Dedifferentiated amniotic fluid mesenchymal stem cell (primary cell): Measurements from ENCODE around the gene ARHGAP8.
"Not testable (repeated sequence)": the region's sequence is repeated elsewhere in the genome, so short reads cannot be mapped to it uniquely, and the experiment has no call there.

ENCODE experiments used
- DNase-seq: peaks from one replicate; pipeline ENCODE4 v3.0.0-alpha.2; 2016; ENCODE audit errors: extremely low spot score

The ARHGAP8 gene

DNA sequence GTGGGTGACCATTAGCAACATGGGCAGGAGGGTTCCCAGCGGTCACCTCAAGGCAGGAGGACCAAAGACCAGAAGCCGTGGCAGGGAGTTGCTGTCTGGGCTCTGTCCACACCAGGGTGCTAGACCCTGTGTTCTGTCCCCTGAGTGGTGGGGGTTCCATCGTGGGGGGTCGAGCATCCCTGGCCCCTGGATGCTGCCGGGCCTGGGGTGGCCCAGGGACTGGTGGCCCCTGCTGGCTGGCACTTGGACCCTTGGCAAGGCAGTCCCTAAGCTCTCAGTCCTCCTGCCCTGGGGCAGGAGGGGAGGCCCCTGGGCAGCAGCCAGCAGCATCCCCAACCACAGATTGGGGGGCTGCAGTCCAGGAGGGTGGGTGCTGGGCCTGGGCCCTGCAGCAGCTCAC lies 13.4 kb upstream of the ARHGAP8 start:
- no peak for DNase-seq

GRCh38 chr22:44739666-44740065 lies 12.7 kb upstream of the ARHGAP8 start:
- DNase-seq, result not testable (repeated sequence)

GRCh38 chr22:44740307-44740706 lies 12.1 kb upstream of the ARHGAP8 start:
- no peak for DNase-seq

GRCh38 chr22:44741929-44742328 lies 10.4 kb upstream of the ARHGAP8 start:
- DNase-seq, result no peak

DNA sequence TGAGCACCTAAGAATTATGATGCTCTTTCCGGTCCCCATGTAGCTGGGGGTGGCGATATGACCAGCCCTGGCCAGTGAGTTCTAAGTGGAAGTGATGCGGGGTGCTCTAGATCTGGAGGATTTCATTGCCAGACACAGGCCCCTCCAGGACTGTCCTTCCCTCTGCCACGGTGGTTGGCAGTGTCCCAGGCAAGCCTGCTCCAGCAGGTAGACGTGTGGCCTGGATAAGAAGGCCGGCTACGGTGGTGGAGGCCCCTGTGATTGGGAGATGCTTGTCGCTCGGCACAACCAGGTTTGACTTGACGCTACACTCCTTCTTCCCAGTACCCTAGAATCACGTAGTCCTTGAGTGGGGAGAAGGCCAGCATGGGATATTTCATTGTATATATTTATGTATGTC lies 9.1 kb upstream of the ARHGAP8 start:
- DNase-seq, result no peak

DNA sequence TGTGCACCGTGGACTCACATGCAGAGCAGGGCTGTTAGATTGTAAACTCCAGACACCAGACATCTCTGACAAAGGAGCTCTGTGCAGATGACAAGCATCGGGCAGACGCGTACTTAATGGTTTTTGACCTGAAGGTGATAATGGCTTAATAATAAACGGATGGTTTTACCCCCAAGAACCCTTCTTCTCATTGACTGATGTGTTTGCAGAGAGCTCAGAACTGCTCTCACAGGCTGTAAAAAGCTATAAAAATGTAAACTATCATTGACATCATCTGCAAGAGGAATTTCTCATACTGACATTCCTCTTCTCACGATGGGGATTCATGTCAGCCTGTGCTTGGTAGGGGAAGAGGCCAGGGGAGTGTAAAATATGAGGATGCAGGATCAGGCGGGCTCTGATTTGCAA lies 8.6 kb upstream of the ARHGAP8 start:
- no peak for DNase-seq

DNA sequence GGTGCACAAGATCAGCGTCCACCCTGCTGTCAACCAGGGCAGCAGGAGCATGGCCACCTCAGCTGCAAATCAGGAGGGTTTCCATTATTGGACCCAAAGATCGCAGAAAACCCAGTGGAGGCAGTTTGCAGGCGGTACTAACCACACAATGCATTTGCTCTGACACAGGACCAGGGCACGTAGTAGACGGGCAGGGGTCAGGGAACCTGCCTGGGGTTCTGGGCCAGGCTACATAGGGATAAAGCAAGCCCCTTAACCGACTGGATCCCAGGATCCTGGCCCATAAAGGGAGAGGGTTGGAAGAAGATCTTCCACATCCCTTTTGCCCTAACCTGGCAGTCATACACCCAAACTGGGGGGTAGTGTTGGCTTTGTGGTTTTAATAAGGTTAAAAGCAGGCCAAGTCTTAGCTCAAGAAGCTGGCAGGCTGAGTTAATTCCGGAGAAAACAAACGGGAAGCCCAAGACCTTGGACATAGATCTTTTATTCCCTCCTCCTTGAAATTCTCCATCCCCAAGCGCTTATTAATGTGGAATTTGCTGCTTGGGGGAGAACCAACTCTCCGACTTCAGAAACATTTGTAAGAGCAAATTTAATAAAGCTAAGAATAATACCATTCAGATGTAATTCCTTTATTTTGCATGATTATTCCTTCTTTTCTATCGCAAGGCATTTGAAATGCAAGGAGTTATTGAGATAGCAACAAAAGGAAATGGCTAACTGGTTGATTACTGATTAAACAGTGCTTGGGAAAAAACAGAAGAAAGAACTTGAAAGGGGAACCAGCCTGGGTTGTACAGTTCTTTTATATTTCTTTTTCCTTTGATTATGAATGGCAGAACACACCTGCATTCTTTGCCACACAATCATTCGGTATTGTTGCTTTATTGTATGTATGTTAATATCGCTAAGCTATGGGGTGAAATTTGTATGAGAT lies 6.3 kb upstream of the ARHGAP8 start:
- DNase-seq, result no peak

DNA sequence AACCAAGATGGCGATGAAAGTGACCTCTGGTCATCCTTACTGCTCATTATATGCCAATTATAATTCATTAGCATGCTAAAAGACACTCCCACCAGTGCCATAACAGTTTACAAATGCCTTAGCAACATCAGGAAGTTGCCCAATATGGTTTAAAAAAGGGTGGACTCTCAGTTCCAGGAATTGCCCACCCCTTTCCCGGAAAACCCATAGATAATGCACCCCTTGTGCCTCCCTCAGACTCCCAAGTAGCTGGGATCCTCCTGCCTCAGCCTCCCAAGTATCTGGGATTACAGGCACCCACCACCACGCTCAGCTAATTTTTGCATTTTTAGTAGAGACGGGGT lies 4.6 kb upstream of the ARHGAP8 start:
- not testable (repeated sequence) for DNase-seq

GRCh38 chr22:44748524-44748923 lies 3.9 kb upstream of the ARHGAP8 start:
- no peak for DNase-seq

DNA sequence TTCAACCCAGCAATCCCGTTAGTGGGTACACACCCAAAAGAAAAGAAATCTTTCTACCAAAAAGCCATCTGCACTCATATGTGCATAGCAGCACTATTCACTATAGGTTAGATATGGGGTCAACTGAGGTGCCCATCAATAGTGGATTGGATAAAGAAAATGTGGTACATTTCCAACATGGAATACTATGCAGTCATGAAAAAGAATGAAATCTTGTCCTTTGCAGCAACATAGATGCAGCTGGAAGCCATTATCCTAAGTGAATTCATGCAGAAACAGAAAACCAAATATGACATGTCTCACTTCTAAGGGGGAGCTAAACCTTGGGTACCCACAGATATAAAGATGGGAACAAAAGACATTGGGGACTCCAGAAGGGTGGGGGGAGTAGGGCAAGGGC lies 1.9 kb upstream of the ARHGAP8 start:
- no peak for DNase-seq

DNA sequence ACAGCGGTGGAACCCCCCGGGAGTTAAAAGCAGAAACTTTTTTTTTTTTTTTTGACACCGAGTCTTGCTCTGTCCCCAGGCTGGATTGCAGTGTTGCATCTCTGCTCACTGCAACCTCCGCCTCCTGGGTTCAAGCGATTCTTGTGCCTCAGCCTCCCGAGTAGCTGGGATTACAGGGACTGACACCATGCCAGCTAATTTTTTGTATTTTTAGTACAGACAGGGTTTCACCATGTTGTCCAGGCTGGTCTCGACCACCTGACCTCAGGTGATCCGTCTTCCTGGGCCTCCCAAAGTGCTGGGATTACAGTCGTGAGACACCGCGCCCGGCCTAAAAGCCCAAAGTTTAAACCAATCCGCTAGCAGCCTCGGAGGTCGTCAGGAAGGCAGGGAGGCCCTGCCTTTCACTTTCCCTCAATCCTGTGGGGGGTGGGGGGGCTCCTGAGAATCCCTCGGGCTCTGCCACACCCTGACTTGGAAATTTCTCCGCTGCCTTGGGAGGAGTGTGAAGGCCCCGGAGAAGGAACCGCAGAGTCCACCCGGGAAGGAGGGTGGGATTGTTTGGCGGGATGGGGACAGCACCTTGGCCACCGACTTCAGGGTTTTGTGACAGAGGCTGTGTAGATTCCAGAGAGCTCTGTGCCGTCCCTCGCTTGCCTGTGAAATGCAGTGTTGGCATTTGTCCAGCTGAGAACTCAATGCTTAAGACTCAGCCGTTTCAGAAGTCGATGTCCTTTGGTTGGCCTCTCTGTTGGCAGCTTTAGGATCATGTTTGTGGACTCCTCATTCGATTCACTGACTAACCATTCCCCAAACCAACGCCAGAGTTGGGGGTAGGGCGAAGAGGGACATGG lies 1.0 kb downstream of the ARHGAP8 start:
- peak; percentile 18 for DNase-seq

DNA sequence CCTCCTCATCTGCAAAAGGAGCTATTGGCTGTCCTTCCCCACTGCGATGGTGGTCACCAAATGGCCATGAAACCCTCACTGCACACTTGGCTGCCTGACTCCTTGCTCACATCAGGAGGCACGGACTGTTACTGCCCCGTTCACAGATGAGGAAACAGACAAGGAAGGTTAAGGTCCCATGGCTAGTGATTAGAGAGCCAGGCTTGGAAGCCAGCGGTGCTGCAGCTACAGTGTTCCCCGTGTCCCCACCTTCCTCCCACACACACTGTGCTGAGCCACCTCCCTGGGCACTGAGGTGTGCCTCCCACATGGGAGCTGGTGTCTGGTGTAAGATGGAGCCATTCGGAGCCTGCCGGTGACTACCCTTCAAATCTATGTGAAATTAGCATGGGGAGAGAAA lies 2.6 kb downstream of the ARHGAP8 start:
- no peak for DNase-seq

GRCh38 chr22:44755417-44755816 lies 3.0 kb downstream of the ARHGAP8 start:
- DNase-seq, result no peak

GRCh38 chr22:44755956-44756361 lies 3.6 kb downstream of the ARHGAP8 start:
- no peak for DNase-seq

DNA sequence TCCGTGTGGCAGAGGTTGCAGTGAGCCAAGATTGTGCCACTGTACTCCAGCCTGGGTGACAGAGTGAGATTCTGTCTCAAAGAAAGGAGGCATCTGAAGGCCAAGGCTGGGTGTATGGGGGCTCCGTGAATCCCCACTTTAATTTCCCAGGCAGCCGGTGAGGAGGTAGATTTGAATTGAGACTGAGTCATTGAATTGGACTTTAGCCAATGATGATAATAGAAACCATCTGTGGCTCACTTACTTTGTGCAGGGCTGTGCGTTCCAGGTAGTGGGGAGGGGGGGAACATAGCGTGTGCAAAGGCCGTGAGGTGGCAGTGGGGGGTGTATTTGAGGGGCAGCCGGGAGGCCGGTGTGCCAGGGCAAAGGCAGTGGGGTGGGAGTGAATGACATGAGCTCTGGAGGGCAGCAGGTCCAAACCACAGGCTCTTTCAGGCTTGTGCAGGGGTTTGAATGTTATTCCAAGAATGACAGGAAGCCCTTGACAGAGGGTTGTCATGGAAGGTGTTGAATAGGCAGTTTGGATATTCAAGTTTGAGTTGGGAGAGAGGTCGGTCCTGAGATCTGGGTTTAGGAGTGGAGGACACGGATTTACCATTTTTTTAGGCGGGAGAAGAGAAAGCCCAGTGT lies 6.1 kb downstream of the ARHGAP8 start:
- DNase-seq, result peak; percentile 47

- DNase-seq, result no peak
Observed at GRCh38 chr22:44759001-44759400, 6.6 kb downstream of the ARHGAP8 start.

DNA sequence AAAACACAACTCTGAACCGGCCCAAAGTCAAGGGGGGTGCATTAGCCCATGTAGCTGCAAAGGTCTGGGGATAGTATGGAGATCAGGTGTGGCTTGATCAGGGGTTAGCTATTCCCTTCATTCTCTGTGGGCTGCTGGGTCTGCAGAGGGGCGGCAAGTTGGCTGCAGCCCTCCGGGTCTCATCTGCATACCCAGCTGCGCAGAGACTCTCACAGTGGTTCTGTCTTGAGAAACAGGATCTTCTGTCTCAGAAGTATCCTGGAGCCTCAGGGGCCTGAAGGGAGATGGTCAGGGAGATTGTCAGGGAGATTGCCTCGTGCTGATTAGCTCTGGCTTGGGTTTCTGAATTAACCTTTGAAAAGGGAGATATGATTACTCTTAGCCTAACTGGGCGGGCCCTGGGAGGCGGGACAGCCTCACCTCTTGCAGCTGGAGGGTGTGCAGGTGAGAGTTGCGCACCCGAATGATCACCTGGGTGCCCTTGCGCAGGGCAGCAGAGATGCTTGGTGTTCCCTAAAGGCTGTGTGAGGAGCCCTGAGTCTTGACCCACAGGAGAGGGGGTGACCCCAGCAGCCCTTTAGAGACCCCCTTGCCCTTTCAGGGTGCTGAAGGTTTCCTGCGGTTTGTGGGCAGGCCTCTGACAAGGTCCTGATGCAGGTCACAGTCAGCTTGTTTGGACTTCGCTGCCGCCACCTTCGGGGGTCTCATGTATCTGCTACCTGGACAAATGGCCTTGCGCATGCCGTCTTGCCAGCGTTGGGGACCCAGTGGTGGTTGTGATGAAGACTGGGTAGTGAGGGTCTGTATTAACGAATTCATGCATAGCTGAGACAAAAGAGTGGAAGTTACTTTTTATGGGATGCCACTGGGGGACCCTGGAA lies 7.3 kb downstream of the ARHGAP8 start:
- no peak for DNase-seq

GRCh38 chr22:44760476-44760875 lies 8.1 kb downstream of the ARHGAP8 start:
- no peak for DNase-seq

- DNase-seq, result no peak
Observed at GRCh38 chr22:44761025-44761424, 8.7 kb downstream of the ARHGAP8 start.

- DNase-seq, result no peak
Observed at GRCh38 chr22:44764373-44764772, 12.0 kb downstream of the ARHGAP8 start.

DNA sequence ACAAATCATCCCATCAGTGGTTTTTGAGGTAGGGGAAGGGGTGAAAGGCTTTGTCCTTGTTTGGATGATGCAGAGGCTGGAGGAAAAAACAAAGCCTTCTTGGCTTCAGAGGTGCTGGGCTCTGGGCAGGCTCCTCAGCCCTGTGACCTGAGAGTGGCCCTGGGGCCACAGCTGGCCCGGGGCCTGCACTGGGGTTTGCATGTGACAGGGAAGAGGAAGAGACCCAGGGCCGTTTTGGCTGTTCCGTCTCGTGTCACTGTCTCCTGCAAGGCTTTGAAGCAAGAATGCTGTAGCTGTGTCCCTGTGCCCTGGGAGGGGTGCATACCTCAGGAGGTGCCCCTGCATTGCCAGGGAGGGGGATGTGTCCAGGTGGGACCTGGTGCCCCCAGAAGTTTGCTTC lies 12.6 kb downstream of the ARHGAP8 start:
- no peak for DNase-seq
